ENCODE results near the gene MAB21L3.
"Not testable (repeated sequence)": the region's sequence is repeated elsewhere in the genome, so short reads cannot be mapped to it uniquely, and the experiment has no call there.

Gene MAB21L3

GRCh38 chr1:116131170-116131569 lies 20.0 kb downstream of the MAB21L3 start:
- no peaks in the 10 kb centered on the region for H3K27me3 ChIP-seq

GRCh38 chr1:116131866-116132605 lies 20.8 kb downstream of the MAB21L3 start:
- Histone ChIP-seq H3K27me3 (no peaks in the 10 kb centered on the region), H3K27ac (no peak overlapping the region), H3K4me1 (no peaks in the 10 kb centered on the region), H3K4me3 (no peak overlapping the region), H3K9ac (no peak overlapping the region), H3K4me2 (no peak overlapping the region), H3K36me3 (no peaks in the 10 kb centered on the region), H3K9me3 (replicated peaks in 1 of 11) (no peaks in the 10 kb centered on the region), H4K20me1 (no peaks in the 10 kb centered on the region)
- no peak for TF ChIP-seq Cebpa-rat (IDR thresholded peaks at IDR 0.05)

More at GRCh38 chr1:116131170-116131569, 20.0 kb downstream of the MAB21L3 start:
- Histone ChIP-seq H3K9ac (no peak overlapping the region), H4K20me1 (no peaks in the 10 kb centered on the region), H3K36me3 (no peaks in the 10 kb centered on the region), H3K27ac (no peak overlapping the region), H3K9me3 (replicated peaks in 1 of 11) (no peaks in the 10 kb centered on the region), H3K4me1 (no peaks in the 10 kb centered on the region), H3K4me2 (no peak overlapping the region), H3K4me3 (no peak overlapping the region)
- no peak for TF ChIP-seq Cebpa-rat (IDR thresholded peaks at IDR 0.05)

GRCh38 chr1:116133696-116134475 lies 22.7 kb downstream of the MAB21L3 start:
- peaks cover 0 to 7% (median 2%) of the 10 kb centered on the region in 10 experiments; a peak in 7 of 20 replicates for H3K4me1 ChIP-seq
- no peaks in the 10 kb centered on the region for H3K27me3 ChIP-seq
- H3K9ac ChIP-seq = no peak overlapping the region
- H3K27ac ChIP-seq = no peak overlapping the region
- H3K4me2 ChIP-seq = no peak overlapping the region
- H3K36me3 ChIP-seq = no peaks in the 10 kb centered on the region
- TF ChIP-seq Cebpa-rat (IDR thresholded peaks at IDR 0.05) = no peak
- peaks cover 0 to 8% (median 0%) of the 10 kb centered on the region in 11 experiments; a peak in 5 of 22 replicates for H3K9me3 ChIP-seq (replicated peaks in 1 of 11)
- no peaks in the 10 kb centered on the region for H4K20me1 ChIP-seq
- H3K4me3 ChIP-seq = no peak overlapping the region

GRCh38 chr1:116134476-116134773 lies 23.2 kb downstream of the MAB21L3 start:
- Histone ChIP-seq H3K9me3 (replicated peaks in 1 of 11) (peaks cover 0 to 8% (median 0%) of the 10 kb centered on the region in 11 experiments; a peak in 5 of 22 replicates), H3K27ac (no peak overlapping the region), H3K4me2 (no peak overlapping the region), H3K9ac (no peak overlapping the region), H3K36me3 (no peaks in the 10 kb centered on the region), H3K4me1 (peaks cover 0 to 11% (median 2%) of the 10 kb centered on the region in 10 experiments; a peak in 7 of 20 replicates), H3K4me3 (no peak overlapping the region), H3K27me3 (no peaks in the 10 kb centered on the region), H4K20me1 (no peaks in the 10 kb centered on the region)
- TF ChIP-seq Cebpa-rat (IDR thresholded peaks at IDR 0.05) = no peak

GRCh38 chr1:116138277-116138792 lies 27.1 kb downstream of the MAB21L3 start:
- no peaks in the 10 kb centered on the region for H3K27me3 ChIP-seq
- H3K9ac ChIP-seq = peak overlapping the region in 6 of 11 experiments; percentile 41 to 64 (median 56); a peak in 9 of 22 replicates
- H3K4me1 ChIP-seq = peaks cover 0 to 12% (median 2%) of the 10 kb centered on the region in 10 experiments; a peak in 7 of 20 replicates
- H3K4me2 ChIP-seq = peak overlapping the region; percentile 38 to 69 (median 54)
- peak overlapping the region in 10 of 11 experiments; percentile 45 to 77 (median 66); a peak in 20 of 22 replicates for H3K27ac ChIP-seq
- TF ChIP-seq Cebpa-rat (IDR thresholded peaks at IDR 0.05) = no peak
- H4K20me1 ChIP-seq = no peaks in the 10 kb centered on the region
- peak overlapping the region in 3 of 10 experiments; percentile 16 to 42 (median 22); a peak in 4 of 20 replicates for H3K4me3 ChIP-seq
- no peaks in the 10 kb centered on the region for H3K36me3 ChIP-seq
- H3K9me3 ChIP-seq (replicated peaks in 1 of 11) = peaks cover 0 to 8% (median under 1%) of the 10 kb centered on the region in 11 experiments; a peak in 6 of 22 replicates

- H4K20me1 ChIP-seq = no peaks in the 10 kb centered on the region
- H3K27me3 ChIP-seq = no peaks in the 10 kb centered on the region
- H3K4me1 ChIP-seq = peaks cover 0 to 12% (median 2%) of the 10 kb centered on the region in 10 experiments; a peak in 7 of 20 replicates
- no peak overlapping the region for H3K27ac ChIP-seq
- H3K4me2 ChIP-seq = no peak overlapping the region
- H3K36me3 ChIP-seq = no peaks in the 10 kb centered on the region
- H3K9me3 ChIP-seq (replicated peaks in 1 of 11) = peaks cover 9 to 20% (median 13%) of the 10 kb centered on the region in 11 experiments
- no peak for TF ChIP-seq Cebpa-rat (IDR thresholded peaks at IDR 0.05)
- no peak overlapping the region for H3K9ac ChIP-seq
- H3K4me3 ChIP-seq = no peak overlapping the region
Observed at GRCh38 chr1:116139592-116140134, 28.5 kb downstream of the MAB21L3 start.

GRCh38 chr1:116144151-116144550 lies 33.0 kb downstream of the MAB21L3 start:
- Histone ChIP-seq H3K27me3 (no peaks in the 10 kb centered on the region), H3K36me3 (no peaks in the 10 kb centered on the region), H3K4me3 (no peak overlapping the region), H4K20me1 (no peaks in the 10 kb centered on the region), H3K9me3 (replicated peaks in 1 of 11) (peaks cover 26 to 38% (median 29%) of the 10 kb centered on the region in 11 experiments), H3K4me1 (0 out of 20 replicates have a peak, but pooled peaks cover 0 to 4% (median 0%) of the 10 kb centered on the region in 10 experiments), H3K4me2 (no peak overlapping the region), H3K27ac (no peak overlapping the region), H3K9ac (no peak overlapping the region)
- no peak for TF ChIP-seq Cebpa-rat (IDR thresholded peaks at IDR 0.05)

- H4K20me1 ChIP-seq, H3K4me2 ChIP-seq, H3K4me3 ChIP-seq, H3K9ac ChIP-seq, H3K4me1 ChIP-seq, H3K36me3 ChIP-seq, H3K27ac ChIP-seq, H3K27me3 ChIP-seq: not testable (repeated sequence)
- peaks cover 26 to 38% (median 29%) of the 10 kb centered on the region in 11 experiments for H3K9me3 ChIP-seq (replicated peaks in 1 of 11)
Observed at GRCh38 chr1:116146447-116147113, 35.4 kb downstream of the MAB21L3 start.
